NCI-H128 (cell line): ENCODE data around the gene MATK.
"Not testable (repeated sequence)": the region's sequence is repeated elsewhere in the genome, so short reads cannot be mapped to it uniquely, and the experiment has no call there.

Source experiments
- DNase-seq: peaks from one replicate; lab custom pipeline; 2025; ENCODE audit not compliant: unreplicated experiment; lab: John Stamatoyannopoulos, UW

Gene MATK

GRCh38 chr19:3771000-3771905 is 14.9 kb downstream of the MATK start:
- DNase-seq: no peak

GRCh38 chr19:3770136-3770999 is 15.8 kb downstream of the MATK start:
- DNase-seq: no peak

DNA sequence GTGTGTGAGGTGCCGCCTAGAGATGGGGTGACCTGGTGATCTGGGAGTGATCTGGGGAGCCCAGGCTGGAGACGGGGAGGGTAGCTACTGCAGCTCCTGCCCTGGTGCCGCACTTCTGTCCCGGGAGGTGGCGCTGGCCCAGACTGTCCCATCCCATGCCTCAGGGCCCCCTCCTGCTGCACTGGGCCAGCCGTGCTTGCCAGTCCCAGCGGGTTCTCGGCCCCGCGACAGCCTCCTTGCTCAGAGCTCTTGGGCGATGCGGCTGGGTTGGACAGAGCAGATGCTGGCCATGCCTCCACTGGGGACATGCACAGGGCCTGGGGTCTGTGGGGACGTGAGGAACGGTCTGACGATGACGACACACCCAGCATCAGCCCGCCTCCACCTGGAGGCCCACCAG is 16.7 kb downstream of the MATK start:
- DNase-seq: no peak

DNA sequence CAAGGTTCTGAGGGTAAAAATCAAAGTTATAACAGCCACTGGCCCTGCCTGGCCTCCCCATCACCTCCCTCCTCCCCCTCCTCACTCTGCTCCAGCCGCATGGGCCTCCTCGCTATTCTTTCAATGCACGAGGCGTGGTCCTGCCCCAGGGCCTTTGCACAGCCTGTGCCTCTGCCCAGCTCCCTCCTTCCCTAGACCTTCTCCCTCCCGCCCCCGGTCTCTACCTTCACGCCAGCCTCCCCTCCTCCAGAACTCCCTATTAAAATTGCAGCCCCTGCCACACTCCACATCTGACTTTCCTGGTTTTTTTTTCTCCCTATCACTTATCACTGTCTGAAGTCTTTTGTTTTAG is 17.5 kb downstream of the MATK start:
- DNase-seq: no peak

DNA sequence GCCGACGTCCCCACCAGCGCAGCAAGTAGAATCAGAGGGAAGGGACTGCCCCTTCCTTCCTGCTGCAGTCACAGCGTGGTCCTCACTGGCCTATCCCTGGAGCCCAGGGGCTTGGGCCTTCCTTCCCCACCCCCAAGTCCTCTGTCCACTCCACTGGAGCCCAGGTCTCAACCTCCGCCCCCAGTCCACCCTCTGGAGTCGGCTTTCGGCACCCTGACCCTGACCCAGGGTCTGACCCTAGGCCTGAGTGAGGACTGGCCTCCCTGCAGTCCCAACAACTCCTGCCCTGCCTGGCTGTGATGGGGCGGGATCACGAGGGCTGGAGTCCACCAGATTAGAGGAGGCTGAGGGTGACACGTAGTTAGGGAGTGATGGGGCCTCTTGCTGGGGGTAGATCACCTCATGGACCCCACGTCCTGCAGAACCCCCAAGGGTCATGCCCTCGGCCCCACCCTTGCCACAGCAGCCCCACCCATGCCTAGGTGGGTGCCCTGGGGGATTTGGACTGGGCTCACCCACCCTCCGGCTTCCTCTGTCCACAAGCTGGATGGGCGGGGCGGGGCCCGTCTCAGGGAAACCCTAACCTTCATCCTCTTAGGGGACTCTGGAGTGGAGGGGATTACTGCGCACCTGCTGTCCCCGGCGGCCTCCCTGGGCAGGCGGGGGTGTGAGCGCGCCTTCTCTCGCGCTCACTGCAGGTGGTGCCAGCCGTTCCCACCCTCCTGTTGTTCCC is 18.0 kb downstream of the MATK start:
- DNase-seq: no peak

DNA sequence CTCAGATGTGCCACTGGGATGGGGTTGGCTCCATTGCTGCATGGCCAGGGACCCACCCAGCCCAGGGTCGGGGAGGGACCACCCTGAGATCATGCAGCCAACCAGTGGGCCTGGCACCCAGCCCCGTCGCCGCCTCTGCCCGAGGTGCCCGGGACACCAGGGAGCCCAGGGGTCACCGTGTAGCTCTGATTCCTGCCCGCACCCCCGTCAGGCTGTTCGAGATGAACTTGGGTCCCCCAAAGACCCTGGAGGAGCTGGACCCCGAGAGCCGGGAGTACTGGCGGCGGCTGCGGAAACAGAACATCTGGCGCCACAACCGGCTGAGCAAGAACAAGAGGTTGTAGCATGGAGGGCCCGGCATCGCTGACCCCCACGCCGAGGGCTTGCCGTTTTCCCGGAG is 19.1 kb downstream of the MATK start:
- DNase-seq: no peak

GRCh38 chr19:3766520-3766919 is 19.7 kb downstream of the MATK start:
- DNase-seq: no peak

- DNase-seq: not testable (repeated sequence)
Measured at GRCh38 chr19:3765757-3766156, 20.4 kb downstream of the MATK start.

DNA sequence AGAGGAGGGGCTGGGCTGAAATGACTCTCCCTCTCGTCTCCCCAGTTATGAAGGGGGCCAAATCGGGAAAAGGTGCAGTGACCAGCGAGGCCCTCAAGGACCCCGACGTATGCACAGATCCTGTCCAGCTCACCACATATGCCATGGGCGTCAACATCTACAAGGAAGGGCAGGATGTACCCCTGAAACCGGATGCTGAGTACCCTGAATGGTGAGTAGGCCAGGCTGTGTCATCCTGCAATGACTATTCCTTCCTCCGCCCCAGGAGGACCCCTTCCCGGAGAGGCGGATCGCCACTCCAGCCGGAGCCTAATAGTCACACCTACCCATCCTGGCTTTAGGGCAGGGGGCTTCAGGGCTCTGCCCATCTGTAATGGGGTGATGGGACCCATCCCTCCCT is 21.1 kb downstream of the MATK start:
- DNase-seq: no peak

DNA sequence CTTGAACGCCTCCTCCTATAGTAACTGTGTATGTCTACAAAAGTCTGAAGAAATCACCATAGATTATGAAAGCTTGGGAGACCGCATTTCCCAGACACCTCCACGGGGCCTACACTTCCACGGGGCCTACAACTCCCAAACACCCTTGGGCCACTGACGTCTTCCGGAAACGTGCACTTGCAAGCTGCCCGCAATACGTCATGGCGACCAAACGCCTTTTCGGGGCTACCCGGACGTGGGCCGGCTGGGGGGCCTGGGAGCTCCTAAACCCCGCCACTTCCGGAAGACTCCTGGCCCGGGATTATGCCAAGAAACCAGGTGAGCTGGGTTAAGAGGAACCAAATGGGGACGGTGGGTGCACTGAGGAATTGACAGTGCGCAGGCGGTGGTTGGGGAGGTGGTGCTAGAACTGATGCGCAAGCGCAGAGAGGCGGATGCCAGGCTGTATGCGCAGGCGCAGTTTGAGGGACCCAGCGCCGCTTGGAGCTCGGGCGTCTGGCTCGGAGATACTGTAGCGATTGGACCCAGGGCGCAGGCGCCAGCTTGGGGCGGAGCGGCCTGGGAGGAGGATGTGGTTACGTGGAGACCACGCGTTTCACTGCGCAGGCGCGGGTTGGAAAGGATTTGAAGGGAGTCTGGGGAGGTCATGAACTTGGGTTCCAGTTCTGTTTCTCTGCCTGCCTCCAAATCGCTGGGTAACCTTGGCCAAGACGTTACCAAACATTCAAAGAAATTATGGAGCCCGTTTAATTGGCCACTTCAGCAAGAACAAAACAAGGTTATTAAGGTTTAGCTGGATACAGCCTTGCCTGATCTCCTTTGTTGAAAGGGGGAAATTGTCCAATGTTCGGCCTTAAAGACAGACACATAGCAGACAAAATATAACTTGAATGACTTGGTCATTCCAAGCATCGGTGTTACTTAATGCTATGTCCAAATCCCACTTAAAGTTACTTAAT is 23.4 kb downstream of the MATK start, which contains the start of gene MRPL54:
Gene MRPL54 (plus strand): TSS at position 182 of the 959 bp plus-strand sequence. CDS start 19 bp downstream, at position 201.
- DNase-seq: peak; percentile 99

GRCh38 chr19:3762130-3762473 is 24.1 kb downstream of the MATK start:
- no peak for DNase-seq

DNA sequence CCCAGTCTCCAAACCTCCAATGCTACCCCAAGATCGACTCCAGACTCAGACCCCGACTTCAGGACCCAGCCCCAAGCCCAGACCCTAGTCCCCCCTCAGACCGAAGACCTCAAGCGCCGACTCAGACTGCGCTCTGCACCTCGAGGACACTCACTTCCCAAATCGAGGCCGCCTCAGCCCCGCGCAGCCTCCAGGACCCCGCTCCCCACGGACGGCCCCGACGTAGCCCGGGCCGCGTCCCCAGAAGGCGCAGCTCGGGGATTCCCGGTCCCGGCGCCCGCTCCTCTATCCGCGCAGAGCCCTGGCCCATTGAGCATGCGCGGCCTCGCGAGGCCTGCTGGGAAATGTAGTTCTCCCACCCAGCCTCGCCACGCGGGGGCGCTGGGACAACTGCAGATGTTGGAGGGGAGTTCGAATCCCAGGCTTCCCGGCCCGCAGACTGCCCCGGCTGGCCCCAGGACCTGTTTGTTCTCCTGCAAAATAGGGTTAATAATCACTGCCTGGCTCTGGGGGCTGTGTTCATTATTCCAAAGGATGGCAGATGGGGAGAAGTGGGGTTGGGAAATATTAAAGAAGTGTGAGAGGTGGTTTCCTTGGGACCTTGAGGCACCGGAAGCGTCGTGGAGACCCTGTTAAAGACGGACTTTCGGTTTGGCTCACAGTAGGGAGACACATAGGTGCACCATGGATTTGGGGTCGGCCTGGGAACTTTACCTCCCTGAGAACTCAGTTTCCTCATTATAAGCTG is 24.6 kb downstream of the MATK start, which contains the start of gene APBA3:
Gene APBA3 (minus strand): TSS at position 311 of the 748 bp plus-strand sequence. CDS start 1,428 bp downstream, outside the sequence.
- DNase-seq: peak; percentile 85

DNA sequence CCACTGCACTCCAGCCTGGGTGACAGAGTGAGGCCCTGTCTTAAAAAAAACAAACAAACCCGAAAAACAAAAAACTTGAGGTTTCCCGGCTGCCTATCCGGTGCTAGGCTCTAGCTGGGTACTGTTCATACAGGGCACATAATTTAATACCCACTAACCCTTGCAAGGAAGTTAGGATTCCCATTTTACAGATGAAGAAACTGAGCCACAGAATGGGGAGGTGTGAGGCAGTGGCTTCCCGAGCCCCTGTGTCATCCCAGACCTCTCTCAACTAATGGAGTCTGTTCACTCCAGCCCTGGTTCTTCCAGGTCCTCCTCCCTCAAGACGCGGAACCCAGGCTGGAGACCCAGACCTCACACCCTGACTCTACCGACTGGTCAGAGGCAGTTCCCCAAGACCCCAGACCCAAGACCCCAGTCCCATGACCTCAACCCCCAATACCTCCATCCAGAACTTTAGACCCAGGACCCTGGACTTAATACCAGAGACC is 25.3 kb downstream of the MATK start:
- no peak for DNase-seq

DNA sequence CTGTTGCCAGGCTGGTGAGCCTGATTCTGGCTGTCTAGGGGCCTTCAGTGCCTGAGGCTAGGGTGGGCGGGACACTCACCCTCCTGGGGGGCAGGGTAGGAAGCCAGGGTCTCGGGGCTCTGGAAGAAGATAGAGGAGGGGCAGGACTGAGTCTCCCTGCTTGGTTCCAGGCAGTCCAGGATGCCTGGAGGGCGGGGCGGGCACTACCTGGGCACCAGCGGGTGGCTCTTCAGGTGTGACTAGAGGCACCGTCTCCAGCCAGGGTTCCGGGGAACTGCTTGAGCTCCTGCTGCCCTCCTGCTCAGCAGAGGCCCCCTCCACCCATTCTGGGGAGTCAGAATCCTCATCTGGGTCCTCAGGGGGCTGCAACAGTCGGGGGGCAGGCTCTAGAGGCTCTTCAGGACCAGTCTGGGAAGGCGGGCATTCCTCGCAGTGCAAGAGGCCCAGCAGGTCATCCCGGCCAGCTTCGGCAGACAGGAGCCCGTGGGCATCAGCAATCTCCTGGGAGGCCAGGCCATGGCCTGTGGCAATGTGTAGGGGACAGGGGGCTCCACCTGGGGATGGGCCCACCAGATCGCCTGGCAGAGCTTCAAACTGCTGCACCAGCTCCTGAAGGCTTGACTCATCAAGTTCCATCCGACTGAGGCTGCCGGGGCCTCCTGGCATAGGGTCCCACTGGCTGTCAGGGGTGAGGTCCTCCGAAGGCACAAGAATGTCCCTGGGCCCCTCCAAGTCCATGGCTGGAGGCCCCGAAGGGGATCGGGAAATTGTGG is 26.5 kb downstream of the MATK start:
- DNase-seq: no peak

DNA sequence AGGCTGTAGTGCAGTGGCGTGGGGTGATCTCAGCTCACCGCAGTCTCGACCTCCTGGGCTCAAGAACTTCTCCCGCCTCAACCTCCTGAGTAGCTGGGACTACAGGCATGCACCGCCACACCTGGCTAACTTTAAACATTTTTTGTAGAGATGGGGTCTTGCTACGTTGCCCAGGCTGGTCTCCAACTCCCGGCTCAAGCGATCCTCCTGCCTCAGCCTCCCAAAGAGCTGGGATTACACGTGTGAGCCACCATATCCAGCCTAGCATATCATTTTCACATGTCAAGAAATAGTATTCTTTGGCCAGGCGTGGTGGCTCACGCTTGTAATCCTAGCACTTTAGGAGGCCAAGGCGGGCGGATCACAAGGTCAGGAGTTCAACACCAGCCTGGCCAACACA is 27.9 kb downstream of the MATK start:
- not testable (repeated sequence) for DNase-seq

DNA sequence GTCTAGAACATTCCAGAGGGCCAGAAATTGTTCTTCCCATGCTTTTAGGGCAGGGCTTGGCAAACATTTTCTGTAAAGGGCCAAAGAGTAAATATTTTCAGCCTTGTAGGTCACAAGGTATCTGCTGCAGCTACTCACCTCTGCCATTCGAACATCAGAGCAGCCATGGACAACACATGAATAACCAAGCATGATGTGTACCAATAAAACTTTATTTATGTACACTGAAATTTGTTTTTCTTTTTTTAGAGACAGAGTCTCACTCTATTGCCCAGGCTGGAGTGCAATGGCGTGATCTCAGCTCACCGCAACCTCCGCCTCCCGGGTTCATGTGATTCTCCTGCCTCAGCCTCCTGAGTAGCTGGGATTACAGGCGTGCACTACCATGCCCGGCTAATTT is 28.5 kb downstream of the MATK start:
- DNase-seq: not testable (repeated sequence)

- no peak for DNase-seq
Measured at GRCh38 chr19:3753631-3754410, 32.4 kb downstream of the MATK start.

GRCh38 chr19:3752492-3752891 is 33.7 kb downstream of the MATK start:
- DNase-seq: no peak
